GM15510 (cell line): ENCODE data around the gene UNC119.

ENCODE experiments used
- POLR2A ChIP-seq: IDR thresholded peaks from 3 replicates; pipeline ENCODE4 v1.6.1; 2011; ENCODE audit warnings: borderline replicate concordance; ENCODE audit not compliant: insufficient read length; ENCODE audit errors: extremely low read depth

The UNC119 gene

DNA sequence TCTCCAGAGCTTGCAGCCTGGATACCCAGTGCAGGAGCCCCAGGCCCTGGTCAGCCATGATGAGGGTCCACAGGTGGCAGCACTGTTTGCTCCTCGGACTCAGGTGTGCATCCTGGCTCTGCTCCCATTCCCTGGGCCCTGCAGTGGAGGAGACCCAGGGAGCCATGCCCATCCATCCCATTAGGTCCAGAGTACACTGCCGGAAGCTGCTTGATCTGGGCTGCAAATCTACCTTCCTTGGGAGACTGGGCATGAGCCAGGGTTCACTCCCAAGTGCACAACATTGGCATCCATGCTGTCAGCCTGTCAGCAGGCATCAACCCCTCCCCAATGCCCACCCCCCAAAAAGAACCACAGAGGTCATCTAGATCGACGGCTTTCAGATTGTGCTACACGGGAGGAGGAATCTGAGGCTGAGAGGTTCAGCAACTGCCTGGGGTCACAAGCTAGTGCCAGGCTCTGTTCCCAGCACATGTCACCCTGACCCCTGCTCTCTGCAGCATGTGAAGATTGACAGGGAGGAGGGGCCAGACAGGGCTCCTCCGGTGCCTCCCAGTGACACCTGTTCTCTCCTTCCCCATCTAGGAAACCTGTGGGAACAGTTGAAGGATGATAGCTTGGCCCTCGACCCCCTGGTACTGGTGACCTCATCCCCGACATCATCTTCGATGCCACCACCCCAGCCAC lies 15.7 kb downstream of the UNC119 start:
- no peak for TF ChIP-seq POLR2A

DNA sequence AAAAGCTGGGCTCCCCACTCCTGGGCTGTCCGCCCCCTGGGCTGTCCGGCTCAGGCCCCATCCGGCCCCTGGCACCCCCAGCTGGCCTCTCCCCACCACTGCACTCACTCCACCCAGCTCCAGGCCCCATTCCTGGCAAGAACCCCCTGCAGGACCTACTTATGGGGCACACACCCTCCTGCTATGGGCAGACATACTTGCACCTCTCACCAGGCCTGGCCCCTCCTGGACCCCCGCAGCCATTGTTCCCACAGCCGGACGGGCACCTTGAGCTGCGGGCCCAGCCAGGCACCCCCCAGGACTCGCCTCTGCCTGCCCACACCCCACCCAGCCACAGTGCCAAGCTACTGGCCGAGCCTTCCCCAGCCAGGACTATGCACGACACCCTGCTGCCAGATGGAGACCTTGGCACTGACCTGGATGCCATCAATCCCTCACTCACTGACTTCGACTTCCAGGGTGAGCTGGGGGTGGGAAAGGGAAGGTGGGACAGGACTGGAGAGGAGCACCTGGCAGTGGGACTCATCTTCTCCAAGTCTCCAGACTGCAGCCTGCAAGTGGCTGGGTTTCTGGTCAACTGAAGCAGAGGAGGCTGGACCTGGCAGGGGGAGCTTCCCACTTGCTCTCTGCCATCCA lies 17.6 kb downstream of the UNC119 start:
- TF ChIP-seq POLR2A, result no peak

DNA sequence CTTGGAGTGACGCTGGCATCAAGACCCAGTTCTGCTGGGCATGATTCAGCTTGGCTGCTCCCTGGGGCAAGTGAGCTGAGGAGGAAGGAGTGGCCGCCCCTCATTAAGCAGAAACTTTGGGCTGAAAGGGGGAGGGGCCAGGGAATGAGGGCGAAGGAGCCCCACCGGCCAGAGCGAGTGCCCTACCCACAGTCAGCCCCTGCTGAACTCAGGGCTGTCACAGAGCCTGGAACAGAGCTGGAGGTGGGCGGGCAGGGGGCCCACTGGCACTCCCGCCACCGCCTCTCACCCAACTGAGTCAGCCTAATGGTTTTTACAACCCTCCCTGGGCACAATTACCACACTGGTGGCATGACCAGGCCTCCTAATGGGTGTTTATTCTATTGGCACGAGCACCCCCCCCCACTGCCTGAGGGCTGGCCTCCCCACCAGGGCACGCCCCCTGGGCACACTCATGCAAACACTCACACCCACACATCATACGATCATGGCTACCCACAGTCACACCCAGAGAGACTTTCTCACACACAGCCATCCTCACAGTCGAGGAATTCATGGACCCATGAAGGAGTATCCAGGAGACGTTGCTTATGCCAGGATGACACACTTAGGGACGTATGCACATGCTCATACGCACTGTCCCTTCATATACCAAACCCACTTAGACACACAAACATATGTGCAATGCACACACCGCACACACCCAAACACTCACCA lies 19.2 kb downstream of the UNC119 start:
- no peak for TF ChIP-seq POLR2A

DNA sequence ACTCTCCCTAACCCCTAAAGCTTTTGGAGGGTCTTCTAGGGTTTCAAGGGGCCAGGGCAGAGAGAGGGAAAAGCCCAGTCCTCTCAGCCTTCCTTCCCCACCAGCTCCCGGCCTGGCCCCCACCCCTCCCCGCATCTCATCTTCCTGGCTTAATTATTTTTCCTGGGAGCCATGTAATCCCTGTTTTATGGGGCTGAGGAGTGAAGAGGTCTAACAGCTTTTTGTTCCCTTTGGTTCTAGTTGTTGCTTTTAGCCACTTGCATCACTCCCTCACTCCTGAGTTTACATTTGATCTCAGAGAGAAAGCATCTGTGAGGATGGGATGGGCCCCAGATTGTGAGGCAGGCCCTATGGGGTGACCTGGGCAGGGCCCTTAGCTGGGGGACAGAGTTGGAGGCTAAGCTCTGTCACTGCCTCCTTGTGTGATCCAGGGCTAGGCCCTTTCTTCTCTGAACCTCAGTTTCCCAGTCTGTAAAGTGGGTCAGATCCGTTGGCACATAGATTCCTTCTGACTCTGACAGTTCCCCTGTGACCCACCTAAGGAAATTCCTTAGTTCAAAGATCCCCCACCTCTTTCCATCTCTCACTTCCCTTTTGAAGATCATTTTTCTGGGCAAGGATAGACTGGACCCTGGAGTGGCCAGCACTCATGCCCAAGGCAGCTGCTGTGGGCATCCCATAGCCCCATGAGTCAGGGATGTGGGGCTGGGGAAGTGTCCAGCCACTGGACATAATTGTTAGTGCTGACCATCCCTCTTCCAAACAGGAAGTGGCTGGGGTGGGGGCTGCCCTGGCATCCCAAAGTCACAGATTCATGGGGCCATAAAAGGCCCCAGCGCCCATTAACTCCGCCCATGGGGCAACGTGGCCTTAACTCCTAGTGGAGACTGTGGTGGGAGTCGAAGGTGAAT lies 20.1 kb downstream of the UNC119 start:
- no peak for TF ChIP-seq POLR2A

DNA sequence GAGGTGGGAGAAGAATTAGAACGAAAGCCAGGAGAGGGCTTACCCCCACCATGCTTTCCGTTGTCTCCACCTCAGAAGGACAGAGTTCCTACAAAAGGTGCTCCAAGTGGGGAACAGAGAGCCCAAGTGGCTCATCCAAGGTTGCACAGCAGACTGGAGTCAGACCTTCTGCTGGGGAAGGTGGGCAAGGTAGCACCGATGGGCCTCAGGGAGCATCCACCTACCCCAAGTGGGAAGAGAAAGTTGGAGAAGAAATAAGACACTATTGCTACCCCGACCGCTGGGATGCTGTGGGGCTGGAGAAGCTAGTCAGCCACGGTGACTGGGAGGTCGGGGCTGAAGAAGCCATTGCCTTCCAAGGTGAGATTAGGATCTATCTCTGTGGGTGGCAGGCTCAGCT lies 21.5 kb downstream of the UNC119 start:
- TF ChIP-seq POLR2A, result no peak

DNA sequence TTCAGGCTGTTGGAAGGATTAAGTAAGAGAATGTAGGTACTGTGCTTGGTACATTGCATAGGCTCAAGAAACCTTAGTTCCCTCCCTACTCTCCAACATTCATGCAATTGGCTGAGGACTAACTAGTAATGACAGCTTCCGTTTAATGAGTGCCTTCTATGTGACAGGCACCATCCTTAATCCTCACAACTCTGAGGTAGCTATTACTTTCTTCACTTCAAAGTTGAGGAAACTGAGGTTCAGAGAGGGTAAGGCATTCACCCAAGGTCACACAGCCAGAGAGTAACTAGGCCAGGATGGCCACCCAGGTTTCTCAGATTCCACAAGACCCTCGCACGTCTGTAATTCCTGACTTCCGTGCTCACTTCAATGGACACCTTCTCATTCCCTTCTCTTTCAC lies 22.2 kb downstream of the UNC119 start:
- no peak for TF ChIP-seq POLR2A

DNA sequence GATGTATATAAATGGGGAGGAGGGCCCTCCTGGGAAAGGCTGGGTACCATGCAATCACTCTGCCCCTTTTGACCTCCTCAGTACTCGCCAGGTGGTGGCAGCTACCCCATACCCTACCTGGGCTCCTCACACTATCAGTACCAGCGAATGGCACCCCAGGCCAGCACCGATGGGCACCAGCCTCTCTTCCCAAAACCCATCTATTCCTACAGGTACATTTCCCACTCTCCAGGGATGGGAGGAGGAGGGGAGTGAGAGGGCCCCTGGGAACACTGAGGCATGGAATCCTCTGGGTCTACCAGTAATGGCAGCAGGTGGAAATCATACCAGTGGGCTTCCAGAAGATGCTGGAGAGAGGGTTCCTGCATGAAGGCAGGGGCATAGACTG lies 23.4 kb downstream of the UNC119 start:
- no peak for TF ChIP-seq POLR2A

DNA sequence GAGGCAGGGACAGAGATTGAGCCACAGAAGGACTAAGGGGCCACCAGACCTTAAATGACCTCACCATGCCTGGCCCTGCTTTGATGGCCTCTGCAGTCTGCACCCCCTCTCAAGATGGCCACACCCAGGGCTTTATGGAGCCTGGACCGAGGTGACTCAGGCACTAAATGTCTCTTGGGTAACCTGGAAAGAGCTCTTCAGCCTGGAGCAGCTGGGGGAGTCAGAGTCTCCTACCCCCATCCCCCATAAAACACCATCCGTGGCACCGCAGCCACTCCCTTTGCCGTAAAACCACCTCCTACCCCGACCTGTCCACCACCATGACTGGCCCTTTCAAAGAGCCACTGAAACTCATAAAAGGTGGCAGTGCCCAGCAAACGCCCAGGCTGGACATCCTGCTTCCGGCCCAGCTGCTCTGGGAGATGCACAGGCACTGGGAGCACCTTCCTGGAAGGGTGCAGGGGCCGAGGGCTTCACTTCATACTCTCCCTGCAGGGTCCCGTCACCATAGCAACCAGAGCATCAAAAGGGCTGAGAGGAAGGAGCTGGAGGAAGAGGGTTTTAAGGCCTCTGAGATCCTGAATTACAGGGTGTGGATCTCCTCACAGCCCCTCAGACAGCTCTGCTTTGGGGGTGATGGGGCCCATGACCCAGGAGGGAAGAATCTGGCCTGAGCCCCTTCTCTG lies 24.0 kb downstream of the UNC119 start:
- TF ChIP-seq POLR2A, result no peak

DNA sequence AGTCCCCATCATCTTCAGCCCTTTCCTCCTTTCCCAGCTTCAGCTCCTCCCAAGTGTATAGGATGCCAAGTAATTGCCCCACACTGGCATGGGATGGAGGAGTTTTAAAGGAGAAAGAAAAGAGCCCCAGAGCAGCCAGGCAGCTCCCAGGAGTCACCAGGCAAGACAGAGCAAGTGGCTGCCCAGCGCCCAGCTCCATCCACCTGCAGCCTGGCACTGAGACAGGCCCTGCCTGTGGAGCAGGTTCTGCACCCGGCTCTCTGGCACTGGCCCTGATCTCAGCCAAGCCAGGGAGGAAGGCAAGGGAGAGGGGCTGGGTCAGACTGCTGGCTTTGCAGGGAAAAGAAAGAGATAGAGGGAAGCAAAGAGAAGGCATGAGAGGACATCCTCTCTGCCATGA lies 24.6 kb downstream of the UNC119 start:
- TF ChIP-seq POLR2A, result no peak

DNA sequence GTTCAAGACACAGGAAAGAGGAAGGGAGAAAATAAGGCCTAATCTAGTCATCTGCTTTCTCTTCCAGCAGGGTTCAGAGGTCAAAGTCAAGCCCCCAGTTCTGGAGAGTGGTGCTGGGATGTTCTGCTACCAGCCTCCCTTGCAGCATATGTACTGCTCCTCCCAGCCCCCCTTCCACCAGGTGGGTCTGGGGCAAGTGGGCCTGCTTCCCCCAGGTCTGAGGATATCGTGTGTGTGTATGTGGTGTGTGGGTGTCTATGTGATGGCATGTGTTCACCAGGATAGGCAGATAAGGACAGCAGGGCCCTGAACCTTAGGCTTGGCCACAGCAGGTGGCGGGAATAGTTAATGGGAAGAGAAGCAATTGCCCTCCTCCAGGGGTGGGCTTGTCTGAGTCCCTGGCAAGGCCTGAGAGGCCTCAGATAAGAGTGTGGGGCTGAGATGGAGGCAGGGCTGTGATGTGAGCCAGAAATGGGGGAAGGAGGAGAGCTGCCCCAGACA lies 25.2 kb downstream of the UNC119 start:
- no peak for TF ChIP-seq POLR2A

DNA sequence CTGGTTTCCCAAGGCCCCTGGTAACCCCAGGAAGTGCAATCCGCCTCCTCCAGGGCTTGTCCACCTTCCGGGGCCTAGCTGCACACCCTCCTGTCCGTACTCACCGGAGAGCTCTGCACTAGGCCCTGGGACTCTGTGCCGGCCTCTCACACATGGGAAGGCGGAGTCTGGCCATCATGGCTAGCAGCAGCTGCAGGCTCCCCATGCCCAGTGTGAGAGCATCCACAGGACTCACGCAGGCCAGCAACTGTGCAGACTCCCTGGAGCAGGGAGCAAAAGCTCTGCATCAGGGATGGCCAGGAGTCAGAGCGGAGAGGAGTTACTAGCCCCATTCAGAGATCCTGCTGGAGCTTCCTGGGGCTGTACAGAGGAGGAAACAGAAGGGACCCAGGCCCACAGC lies 26.0 kb downstream of the UNC119 start:
- no peak for TF ChIP-seq POLR2A

DNA sequence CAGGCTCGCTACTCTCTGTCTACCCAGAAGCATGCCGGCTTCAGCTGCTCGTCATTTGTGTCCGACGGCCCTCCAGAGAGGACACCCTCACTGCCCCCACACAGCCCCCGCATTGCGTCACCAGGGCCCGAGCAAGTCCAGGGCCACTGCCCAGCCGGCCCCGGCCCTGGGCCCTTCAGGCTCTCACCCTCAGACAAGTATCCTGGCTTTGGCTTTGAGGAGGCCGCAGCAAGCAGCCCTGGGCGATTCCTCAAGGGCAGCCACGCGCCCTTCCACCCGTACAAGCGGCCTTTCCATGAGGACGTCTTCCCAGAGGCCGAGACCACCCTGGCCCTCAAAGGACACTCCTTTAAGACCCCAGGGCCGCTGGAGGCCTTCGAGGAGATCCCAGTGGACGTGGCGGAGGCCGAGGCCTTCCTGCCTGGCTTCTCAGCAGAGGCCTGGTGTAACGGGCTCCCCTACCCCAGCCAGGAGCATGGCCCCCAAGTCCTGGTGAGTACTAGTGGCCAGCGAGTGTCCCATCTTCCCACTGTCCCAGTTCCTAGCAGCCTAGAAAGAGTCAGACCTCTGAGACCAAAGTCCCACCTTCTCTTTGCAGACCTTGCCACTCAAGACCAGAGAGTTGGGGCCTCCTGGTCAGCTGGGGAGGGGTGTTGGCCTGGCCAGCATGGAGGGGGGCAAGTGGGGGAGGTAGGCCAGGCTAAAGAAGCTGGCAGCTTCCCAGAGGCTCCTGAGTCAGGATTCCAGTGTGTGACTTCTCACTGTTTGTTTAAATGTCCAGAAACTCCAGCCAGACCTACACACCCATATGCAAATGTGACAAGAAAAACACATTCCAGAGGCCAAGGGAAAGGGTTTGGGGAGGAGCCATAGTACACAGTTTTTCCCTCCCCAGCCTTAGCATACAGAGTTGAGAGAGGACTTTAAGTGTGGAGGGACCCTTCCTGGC lies 27.7 kb downstream of the UNC119 start:
- TF ChIP-seq POLR2A, result no peak

DNA sequence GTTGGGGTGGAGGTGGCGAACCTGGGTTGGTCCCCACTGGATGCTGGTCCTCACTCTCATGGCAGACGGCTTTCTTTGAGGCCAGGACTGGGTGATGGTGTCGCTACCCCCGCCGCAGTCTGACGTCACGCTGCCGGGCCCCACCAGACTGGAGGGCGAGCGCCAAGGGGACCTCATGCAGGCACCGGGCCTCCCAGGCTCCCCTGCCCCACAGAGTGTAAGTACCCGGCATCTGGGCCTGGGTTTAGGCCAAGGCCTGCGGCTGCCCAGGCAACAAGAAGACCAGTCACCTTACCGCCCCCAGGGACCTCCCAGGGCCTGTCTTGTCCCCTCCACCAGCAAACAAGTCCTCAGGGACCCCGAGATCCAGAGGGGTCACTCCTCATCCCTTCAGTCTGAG lies 28.5 kb downstream of the UNC119 start:
- no peak for TF ChIP-seq POLR2A
